AG20443 (cell line): ENCODE data around the gene BET1.
A peak's percentile ranks its signal among the peaks of the same experiment; 100 is the strongest.

ENCODE experiments used
- DNase-seq: peaks from one replicate; pipeline ENCODE4 v3.0.0; 2012; ENCODE audit warnings: low spot score, mixed read lengths

Gene BET1

GRCh38 chr7:93957767-93958166, 46.4 kb downstream of the BET1 start:
- DNase-seq: no peak

DNA sequence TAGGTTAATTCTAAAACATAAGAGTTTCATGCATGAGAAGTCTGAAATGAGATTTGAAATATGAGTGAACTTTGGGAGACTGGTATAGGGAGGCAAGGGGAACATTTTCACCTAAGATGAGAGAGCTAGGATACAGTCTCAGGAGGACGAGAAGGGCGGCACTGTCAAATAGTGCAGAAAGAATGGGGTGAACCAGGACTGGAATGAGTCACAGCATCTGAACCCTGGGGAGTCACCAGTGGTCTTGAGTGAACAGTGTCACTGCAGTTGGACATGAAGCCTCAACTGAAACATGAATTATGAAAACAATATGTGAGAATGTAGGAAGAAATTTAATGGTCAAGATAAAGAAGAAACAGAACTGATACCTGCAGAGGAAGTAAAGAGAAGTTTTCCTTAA, 48.9 kb downstream of the BET1 start:
- no peak for DNase-seq

DNA sequence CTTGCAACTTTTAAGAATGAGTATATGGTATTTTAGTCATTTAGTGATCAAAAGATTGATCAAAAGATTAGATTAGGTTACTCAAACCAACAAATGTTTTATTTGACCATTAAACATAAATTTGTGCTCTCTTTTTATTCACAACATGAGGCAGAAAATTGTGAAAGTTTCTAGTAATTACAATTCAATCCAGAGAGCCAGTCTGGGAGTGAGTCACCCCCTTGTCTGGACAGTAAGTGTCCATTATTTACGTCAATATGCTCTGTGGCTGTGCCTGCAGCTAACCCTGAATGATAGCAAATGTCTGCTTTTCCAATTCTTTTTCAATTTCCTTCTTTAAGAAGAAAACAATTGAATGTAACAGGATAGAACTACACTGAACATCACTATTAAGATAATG, 54.7 kb downstream of the BET1 start:
- DNase-seq: peak; percentile 80

DNA sequence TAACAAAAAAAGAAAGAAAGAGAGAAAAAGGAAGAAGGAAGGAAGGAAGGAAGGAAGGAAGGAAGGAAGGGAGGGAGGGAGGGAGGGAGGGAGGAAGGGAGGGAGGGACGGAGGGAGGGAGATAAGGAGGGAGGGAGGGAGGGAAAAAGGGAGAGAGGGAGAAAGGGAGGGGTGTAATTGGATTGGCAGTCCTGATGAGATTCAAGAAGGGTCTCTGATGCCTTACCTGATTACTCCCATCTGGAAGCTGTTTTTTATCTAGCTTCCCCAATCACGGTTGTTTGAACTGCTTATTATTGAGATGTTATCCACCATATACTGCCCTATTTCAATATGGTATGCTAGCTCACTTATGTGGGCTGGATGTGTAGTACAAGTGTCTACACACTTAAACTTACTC, 55.3 kb downstream of the BET1 start:
- DNase-seq: no peak

DNA sequence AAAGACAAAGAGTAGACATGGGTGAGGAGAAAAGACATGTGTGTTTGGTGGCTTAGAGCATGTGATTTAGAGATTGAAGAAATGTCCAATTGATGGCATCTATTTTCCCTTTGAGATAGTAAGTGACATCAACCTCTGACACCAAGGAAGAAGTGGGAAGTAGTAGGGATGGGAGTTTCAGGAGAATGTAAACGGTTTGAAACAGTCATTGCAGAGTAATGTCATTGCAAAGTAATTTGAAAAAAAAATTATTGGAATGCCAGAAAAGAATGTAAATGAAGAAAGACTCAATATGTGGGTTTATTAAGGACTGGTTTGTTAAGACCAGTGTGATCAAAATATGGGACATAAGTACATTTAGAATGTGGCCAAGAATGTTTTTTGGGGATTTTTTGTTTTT, 56.0 kb downstream of the BET1 start:
- peak; percentile 34 for DNase-seq

DNA sequence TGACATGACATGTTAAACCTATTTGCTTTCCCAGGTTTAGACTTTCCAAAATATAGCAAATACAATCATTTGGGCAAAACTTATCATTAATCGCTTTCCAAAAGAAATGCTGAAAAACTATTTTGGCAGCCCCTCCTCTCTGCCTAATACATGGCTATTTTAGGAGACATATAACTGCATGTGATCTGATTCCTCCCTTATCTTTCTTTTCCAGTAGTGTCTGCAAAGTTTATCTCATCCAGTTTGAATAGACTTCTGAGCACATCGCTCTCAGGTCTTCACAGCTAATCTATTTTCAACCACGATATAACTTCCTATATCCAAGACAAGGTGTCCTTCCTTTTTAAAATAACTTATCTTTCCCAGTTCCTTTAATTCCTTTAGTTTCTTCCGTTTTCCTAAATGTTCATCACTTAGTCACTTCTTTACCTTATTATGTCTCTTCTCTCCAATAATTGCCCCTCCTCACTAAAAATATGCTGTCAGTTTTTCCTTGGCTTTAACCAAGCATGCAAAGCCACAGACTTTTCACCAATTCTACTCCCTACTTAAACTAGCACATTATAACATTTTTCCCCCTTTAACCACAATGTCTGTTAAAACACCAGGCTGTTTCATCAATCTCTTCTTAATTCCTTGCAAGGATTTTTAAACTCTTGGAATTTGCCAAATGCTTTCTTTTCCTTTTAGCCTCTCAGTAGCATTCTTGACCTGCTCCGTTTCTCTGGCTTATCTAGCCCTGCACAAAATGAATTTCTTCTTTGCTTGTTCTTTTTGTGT, 58.2 kb downstream of the BET1 start:
- DNase-seq: no peak

DNA sequence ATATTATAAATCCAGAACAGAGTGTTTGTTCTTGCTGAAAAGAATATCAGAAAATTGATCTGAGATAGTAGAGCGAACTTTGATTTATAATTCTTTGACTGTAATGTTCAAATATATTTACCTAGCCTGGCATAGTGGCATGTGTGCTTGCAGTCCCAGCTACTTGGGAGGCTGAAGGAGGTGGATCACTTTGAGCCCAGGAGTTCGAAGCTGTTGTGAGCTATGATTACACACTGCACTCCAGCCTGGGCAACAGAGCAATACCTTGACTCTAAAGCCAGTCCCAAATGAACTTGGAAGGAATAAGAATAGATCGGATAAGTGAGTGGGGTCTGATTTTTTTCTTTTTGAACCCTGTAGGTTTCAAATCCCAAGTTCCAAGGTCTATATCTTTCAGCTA, 59.1 kb downstream of the BET1 start:
- no peak for DNase-seq

DNA sequence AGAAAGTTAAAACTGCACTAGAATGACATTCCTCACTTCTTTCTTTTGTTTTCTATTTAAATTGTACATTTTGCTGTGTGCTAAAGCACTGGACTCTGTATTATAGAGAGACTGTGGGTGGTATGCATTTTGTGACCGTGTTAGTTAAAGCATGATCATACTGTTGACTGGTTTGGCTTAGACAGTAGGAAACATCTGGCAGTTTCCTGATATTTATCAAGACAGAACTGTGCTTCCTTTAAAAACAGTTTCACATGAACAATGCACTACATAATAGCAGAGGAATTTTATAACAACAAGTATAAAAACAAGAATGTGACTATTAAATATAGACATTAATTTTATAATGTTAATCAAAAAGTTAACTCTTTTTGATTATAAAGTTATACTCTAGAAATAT, 59.5 kb downstream of the BET1 start:
- DNase-seq: peak; percentile 33

GRCh38 chr7:93943816-93944540, 60.2 kb downstream of the BET1 start:
- DNase-seq: no peak
